HG02973 (cell line): ENCODE data around the gene AXL.

Source experiments
- ATAC-seq: cut with Tn5 transposase; IDR thresholded peaks from one replicate; pipeline ENCODE4 v1.9.1; 2021; ENCODE audit warnings: moderate library complexity; ENCODE audit not compliant: unreplicated experiment

The AXL gene

DNA sequence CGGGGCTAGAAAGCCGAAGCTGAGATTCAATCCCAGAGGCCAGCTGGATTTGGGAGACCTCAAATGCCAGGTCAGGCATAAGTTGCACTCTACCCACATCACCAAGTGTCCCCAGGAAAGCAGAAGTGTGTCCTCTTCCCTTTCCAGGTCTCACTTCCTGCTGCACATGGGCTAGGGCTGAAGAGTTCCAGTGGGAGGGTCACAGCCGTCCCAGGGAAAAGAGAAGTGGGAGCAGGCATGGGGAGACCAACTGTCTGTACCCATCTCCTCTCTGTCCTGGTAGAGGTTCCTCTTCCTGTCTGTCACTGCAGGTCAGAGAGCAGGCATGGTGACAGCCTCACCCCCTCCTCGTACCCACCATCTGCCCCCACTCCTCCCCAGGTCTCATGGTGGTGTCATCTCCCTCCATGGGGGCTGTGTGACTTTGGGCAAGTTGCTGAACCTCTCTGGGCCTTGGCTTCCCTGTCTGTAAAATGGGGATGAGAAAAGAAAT lies 14.8 kb downstream of the AXL start:
- no peak for ATAC-seq

GRCh38 chr19:41234512-41235168 lies 15.6 kb downstream of the AXL start:
- ATAC-seq = no peak

- ATAC-seq = no peak
These were observed 16.5 kb downstream of the AXL start for GRCh38 chr19:41235480-41235879.

- no peak for ATAC-seq
These were observed 19.2 kb downstream of the AXL start for GRCh38 chr19:41238244-41238643.

DNA sequence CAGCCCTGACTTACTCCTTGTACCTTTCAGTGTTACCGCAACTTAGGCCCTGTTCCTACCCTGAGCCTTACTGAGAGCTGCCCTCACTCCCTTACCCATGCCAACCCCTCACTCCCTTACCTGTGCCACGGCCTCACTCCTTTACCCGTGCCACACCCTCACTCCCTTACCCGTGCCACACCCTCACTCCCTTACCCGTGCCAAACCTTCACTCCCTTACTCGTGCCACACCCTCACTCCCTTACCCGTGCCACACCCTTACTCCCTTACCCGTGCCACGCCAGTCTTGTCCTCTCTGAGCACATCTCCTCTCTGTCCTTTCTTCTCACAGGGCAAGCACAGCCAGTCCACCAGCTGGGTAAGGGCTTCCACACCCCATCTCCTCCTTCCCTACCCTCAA lies 20.3 kb downstream of the AXL start:
- no peak for ATAC-seq

DNA sequence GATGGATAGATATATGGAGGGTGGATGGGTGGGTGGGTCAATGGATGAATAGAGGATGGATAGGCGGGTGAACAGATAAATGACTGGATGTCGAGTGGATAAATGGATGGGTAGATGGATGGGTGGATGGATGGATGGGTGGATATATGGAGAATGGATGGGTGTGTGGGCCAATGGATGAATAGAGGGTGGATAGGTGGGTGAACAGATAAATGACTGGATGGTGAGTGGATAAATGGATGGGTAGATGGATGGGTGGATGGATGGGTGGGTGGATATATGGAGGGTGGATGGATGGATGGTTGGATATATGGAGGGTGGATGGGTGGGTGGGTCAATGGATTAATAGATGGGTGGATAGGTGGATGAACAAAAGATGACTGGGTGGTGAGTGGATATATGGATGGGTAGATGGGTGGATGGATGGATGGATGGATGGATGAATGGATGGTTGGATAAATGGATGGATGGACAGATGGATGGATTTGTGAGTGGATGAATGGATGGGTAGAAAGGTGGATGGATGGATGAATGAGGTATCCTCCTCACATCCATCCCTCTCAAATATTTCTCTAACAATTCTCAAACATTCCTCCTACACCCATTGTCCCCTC lies 21.0 kb downstream of the AXL start:
- no peak for ATAC-seq

DNA sequence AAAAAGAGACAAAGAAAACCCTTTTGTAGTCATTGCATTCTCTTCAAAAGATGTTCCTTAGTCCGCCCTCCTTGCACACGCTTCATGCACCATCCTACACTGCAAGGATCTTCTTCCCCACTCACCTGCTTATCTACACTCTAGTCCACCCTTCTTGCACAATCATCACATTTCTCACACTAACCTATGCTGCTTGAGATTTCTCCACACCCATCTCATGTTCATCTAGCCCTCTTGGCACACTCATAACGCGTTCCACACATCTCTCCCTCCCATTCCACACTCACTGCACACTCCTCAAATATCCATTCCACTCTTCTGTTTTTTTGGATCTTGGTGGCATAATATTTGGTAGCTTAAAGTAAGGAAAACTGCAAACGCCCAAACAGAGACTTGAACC lies 22.8 kb downstream of the AXL start:
- no peak for ATAC-seq

- no peak for ATAC-seq
These were observed 25.1 kb downstream of the AXL start for GRCh38 chr19:41244117-41244516.

- no peak for ATAC-seq
These were observed 26.8 kb downstream of the AXL start for GRCh38 chr19:41245843-41246242.

DNA sequence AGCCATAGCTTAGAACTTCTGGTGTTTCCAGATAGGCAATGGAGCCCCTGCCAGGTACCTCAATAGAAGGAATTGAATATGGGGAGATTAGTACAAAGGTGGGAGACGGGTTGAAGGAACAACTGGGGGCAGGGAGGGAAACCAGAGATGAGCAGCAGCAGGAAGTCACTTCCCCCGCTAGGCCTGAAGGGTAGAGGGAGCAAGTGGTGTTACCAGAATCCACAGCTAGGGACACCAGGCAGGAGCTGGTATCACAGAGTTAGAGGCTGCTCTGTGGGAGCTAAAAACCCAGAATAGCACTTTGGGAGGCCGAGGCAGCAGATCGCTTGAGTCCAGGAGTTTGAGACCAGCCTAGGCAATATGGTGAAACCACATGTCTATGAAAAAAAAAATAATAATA lies 29.9 kb downstream of the AXL start:
- ATAC-seq = no peak

DNA sequence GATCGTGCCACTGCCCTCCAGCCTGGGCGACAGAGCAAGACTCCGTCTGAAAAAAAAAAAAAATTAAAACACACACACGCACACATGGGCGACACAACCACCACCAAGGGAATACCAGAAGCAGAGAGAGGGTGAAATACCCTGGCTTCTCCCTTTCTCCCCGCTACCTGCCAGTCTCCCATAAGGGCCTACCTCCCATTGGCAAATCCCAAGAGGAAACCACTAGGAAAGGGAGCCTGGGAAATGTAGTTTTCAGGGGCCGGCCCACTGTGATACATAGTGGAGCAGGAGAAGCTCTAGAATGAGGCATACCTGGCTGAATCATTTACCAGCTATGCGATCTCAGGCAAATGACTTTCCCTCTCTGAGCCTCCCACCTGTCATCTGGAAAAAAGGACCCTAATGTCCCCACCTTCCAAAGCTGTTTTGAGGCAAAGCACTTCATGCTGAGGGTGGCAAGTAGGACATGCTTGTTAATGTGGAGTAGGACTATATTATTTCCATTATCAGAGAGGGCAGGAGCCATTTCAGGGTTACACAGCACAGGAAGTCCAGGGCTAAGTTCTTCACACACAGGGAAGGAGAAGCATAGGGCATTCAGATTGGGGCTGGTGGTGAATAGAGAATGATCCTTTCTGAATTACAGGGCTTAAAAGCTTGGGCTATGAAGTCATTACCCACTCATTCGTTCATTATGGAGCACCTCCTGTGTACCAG lies 30.8 kb downstream of the AXL start:
- ATAC-seq = no peak

GRCh38 chr19:41253660-41254059 lies 34.6 kb downstream of the AXL start:
- no peak for ATAC-seq

DNA sequence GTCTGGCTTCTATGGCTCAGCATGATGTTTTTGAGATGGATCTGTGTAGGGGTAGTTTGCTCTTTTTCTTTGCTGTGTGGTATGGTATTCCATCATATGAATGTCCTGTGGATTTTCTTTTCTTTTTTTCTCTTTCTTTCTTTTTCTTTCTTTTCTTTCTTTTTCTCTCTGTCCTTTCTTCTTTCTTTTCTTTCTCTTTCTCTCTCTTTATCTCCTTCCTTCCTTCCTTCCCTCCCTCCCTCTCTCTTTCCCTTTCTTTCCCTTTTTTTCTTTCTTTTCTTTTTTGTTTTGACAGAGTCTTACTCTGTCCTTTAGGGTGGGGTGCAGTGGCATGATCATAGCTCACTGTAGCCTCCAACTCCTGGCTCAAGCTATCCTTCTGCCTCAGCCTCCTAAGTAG lies 36.1 kb downstream of the AXL start:
- no peak for ATAC-seq

DNA sequence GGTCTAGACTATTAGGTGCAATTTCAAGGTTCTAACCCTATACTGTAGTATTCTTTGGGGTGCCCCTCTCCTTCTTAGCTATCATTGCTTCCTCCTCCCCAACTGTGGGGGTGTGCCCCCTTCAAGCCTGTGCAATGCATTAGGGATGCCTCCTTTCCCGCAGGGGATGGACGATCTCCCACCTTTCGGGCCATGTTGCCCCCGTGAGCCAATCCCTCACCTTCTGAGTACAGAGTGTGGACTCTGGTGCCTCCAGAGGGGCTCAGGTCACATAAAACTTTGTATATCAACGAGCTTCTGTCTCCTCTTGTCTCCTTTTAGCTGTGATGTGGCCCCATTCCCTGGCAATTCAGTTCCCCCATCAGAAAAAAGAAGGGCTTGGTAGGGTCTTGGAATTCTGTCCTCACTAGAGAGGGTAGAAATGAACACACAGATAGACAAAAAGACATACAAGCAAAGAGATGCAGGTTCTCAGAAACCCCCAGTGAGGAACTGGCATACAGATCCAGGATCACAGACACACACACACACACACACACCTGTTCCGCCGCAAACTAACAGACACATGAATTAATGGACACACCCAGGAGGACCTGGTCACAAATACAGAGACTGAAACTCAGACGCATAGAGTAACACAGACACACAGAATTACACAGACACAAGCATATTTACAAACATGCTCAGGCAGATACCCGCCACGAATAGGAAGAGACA lies 42.6 kb downstream of the AXL start:
- ATAC-seq = no peak

GRCh38 chr19:41263042-41263849 lies 44.2 kb downstream of the AXL start:
- ATAC-seq = peak; percentile 6

- peak; percentile 60 for ATAC-seq
These were observed 45.0 kb downstream of the AXL start, which contains the start of gene HNRNPUL1 for GRCh38 chr19:41263850-41264580. Gene HNRNPUL1, plus strand, starts transcription at chr19:41264372. Its CDS starts 132 bp downstream, at chr19:41264504.

GRCh38 chr19:41264581-41265394 lies 45.8 kb downstream of the AXL start:
- no peak for ATAC-seq

GRCh38 chr19:41265395-41266153 lies 46.6 kb downstream of the AXL start:
- ATAC-seq = no peak
